Right atrium auricular region (tissue), 2 donors: ENCODE measurements around the gene CRYBA4. TPM values are rescaled to one million over a fixed set of nuclear protein-coding genes. Genes with fewer than 3 reads are reported as not detected.

Experiments used
- DNase-seq: peaks from one replicate; pipeline ENCODE4 v3.0.0-alpha.2; 2019; ENCODE audit warnings: low spot score
- H3K27ac ChIP-seq, 2 donors: fragments of 200-600 bp; sonication (generic); 1 replicate in 1 of 2; 2 replicates in 1 of 2; pipeline ENCODE4 v1.5.1; 2016 to 2019
- H3K27me3 ChIP-seq, 2 donors: fragments of 200-600 bp; sonication (generic); one replicate each; pipeline versions ENCODE4 v1.5.1 to v1.6.0; 2017 to 2019
- H3K36me3 ChIP-seq: fragments of 200-600 bp; sonication (generic); one replicate; pipeline ENCODE4 v1.5.1; 2016
- H3K4me1 ChIP-seq, 2 donors: fragments of 200-600 bp; sonication (generic); one replicate each; pipeline versions ENCODE4 v1.5.1 to v1.6.0; 2017 to 2019
- H3K4me3 ChIP-seq, 2 donors: fragments of 200-600 bp; sonication (generic); 1 replicate in 1 of 2; 2 replicates in 1 of 2; pipeline ENCODE4 v1.5.1; 2017 to 2019; ENCODE audit warnings: mild to moderate bottlenecking in 1 of 2, moderate library complexity in 1 of 2
- H3K9me3 ChIP-seq, 2 donors: fragments of 200-600 bp; sonication (generic); one replicate each; pipeline ENCODE4 v1.5.1; 2019
- total RNA-seq, 2 donors: library from RNA; depleted of rRNA; stranded (reverse); fragments of >200 nt; gene quantifications; one replicate each; pipeline ENCODE4 v1.1.0, GENCODE V29; 2016
- TF ChIP-seq, protein P1 (sequence below), 2 donors: fragments of 200-600 bp; sonication (generic); IDR thresholded peaks; one replicate each; pipeline ENCODE4 v1.5.1; 2019; ENCODE audit warnings: antibody characterized with exemption in 2 of 2

Gene CRYBA4
- total RNA-seq, 2 donors from 2014 or later: not detected

- TF ChIP-seq, protein P1, sequence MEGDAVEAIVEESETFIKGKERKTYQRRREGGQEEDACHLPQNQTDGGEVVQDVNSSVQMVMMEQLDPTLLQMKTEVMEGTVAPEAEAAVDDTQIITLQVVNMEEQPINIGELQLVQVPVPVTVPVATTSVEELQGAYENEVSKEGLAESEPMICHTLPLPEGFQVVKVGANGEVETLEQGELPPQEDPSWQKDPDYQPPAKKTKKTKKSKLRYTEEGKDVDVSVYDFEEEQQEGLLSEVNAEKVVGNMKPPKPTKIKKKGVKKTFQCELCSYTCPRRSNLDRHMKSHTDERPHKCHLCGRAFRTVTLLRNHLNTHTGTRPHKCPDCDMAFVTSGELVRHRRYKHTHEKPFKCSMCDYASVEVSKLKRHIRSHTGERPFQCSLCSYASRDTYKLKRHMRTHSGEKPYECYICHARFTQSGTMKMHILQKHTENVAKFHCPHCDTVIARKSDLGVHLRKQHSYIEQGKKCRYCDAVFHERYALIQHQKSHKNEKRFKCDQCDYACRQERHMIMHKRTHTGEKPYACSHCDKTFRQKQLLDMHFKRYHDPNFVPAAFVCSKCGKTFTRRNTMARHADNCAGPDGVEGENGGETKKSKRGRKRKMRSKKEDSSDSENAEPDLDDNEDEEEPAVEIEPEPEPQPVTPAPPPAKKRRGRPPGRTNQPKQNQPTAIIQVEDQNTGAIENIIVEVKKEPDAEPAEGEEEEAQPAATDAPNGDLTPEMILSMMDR (IDR thresholded peaks at IDR 0.05): no peak
- Histone ChIP-seq H3K27ac (no peak overlapping the region), H3K27me3 (no peaks in the 10 kb centered on the region), H3K9me3 (no peaks in the 10 kb centered on the region), H3K4me1 (no peaks in the 10 kb centered on the region), H3K36me3 (no peaks in the 10 kb centered on the region), H3K4me3 (no peak overlapping the region)
- no peak for DNase-seq
These were observed 22.3 kb upstream of the CRYBA4 start for GRCh38 chr22:26599505-26599904.

DNA sequence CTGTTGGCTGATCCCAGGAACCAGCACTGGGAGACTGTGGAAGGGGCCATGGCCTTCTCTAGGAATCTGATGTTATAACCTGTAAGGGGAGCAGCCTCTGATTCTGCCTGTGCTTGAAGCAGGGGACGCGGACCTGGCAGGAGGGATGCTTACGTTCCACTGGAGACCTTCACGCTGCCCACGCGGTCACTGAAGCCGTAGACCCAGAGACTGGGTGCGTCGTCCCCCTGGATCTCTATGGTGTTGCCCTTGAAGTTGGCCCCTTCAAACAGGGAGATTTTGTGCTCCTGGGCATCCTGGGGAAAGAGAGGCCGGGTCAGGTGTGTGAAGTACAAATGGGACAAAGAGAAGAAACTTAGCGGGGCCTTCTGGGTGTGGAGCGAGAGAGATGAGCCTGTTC is 20.0 kb upstream of the CRYBA4 start:
- no peaks in the 10 kb centered on the region for H3K36me3 ChIP-seq
- no peak for DNase-seq
- TF ChIP-seq, protein P1 (IDR thresholded peaks at IDR 0.05): no peak

DNA sequence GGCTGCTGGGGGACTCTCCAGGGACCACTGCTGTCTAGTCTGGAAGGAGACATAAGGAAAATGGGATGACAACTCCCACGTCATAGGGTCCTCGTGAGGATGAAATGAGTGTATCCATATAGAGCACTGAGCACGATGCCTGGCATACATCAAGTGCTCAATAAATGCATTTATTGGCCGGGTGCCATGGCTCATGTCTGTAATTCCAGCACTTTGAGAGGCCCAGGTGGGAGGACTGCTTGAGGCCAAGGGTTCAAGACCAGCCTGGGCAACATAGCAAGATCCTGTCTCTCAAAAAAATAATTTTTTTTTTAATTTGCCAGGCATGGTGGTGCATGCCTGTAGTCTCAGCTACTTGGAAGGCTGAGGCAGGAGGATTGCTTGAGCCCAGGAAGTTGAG is 19.6 kb upstream of the CRYBA4 start:
- no peaks in the 10 kb centered on the region for H3K36me3 ChIP-seq
- H3K27ac ChIP-seq: no peak overlapping the region
- H3K4me3 ChIP-seq: no peak overlapping the region
- no peak for DNase-seq
- no peaks in the 10 kb centered on the region for H3K4me1 ChIP-seq
- no peaks in the 10 kb centered on the region for H3K9me3 ChIP-seq
- no peaks in the 10 kb centered on the region for H3K27me3 ChIP-seq
- TF ChIP-seq, protein P1 (IDR thresholded peaks at IDR 0.05): no peak

More for the DNA sequence above, 20.0 kb upstream of the CRYBA4 start:
- H3K27me3 ChIP-seq: no peaks in the 10 kb centered on the region
- no peak overlapping the region for H3K27ac ChIP-seq
- H3K4me3 ChIP-seq: no peak overlapping the region
- H3K4me1 ChIP-seq: no peaks in the 10 kb centered on the region
- no peaks in the 10 kb centered on the region for H3K9me3 ChIP-seq

DNA sequence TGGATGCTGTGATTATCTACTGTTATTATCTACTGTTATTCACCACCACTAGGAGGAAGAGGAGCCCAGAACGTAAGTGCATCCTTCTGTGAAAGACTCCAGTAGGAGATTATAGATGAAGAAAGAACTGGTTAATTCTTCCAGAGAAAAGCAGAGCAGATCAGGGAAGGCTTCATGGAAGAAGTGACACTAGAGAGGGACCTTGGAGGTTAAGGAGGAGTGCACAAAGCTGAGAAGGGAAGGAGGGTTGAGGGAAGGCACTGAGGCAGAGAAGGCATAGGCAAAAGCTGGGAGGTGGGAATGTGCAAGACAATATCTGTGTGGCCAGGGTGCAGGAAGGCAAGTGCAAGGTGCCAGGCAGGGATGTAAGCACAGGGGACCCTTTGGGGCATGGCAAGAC is 17.4 kb upstream of the CRYBA4 start:
- Histone ChIP-seq H3K27me3 (no peaks in the 10 kb centered on the region), H3K36me3 (no peaks in the 10 kb centered on the region), H3K4me3 (no peak overlapping the region), H3K9me3 (no peaks in the 10 kb centered on the region), H3K4me1 (no peaks in the 10 kb centered on the region), H3K27ac (no peak overlapping the region)
- no peak for DNase-seq
- TF ChIP-seq, protein P1 (IDR thresholded peaks at IDR 0.05): no peak

- TF ChIP-seq, protein P1 (IDR thresholded peaks at IDR 0.05): no peak
- H3K36me3 ChIP-seq: no peaks in the 10 kb centered on the region
- no peak for DNase-seq
- H3K4me3 ChIP-seq: no peak overlapping the region
- no peak overlapping the region for H3K27ac ChIP-seq
- H3K4me1 ChIP-seq: no peaks in the 10 kb centered on the region
- no peaks in the 10 kb centered on the region for H3K9me3 ChIP-seq
- no peaks in the 10 kb centered on the region for H3K27me3 ChIP-seq
These were observed 15.2 kb upstream of the CRYBA4 start for GRCh38 chr22:26606611-26607010.

- TF ChIP-seq, protein P1 (IDR thresholded peaks at IDR 0.05): no peak
- H3K27ac ChIP-seq: no peak overlapping the region
- no peaks in the 10 kb centered on the region for H3K9me3 ChIP-seq
- H3K36me3 ChIP-seq: no peaks in the 10 kb centered on the region
- H3K27me3 ChIP-seq: no peaks in the 10 kb centered on the region
- no peaks in the 10 kb centered on the region for H3K4me1 ChIP-seq
- H3K4me3 ChIP-seq: no peak overlapping the region
- no peak for DNase-seq
These were observed 13.6 kb upstream of the CRYBA4 start for GRCh38 chr22:26608129-26608528.
